B cell (primary cell): ENCODE data around the gene WDR33. TPM values are rescaled to one million over a fixed set of nuclear protein-coding genes. Genes with fewer than 3 reads are reported as not detected.

Experiments used
- ATAC-seq: fragments of 200-7000 bp; cut with Tn5 transposase; one replicate; pipeline ENCODE4 v1.10.0; 2021; ENCODE audit warnings: low read depth, mild to moderate bottlenecking, moderate number of reproducible peaks, moderate library complexity
- CTCF ChIA-PET: fragments of 350-600 bp; sonication (Branson Sonifier 250); formaldehyde crosslinking; loops from one replicate; lab custom pipeline; 2021; ENCODE audit warnings: antibody characterized with exemption, inconsistent platforms; lab: Charles Lee
- POLR2A ChIA-PET: fragments of 350-600 bp; sonication (Branson Sonifier 250); formaldehyde crosslinking; loops from one replicate; lab custom pipeline; 2021; ENCODE audit warnings: antibody characterized with exemption; lab: Charles Lee
- DNase-seq: peaks from one replicate; pipeline ENCODE4 v3.0.0; 2013
- H2AFZ ChIP-seq: 2 replicates; pipeline ENCODE4 v1.6.1; 2012; ENCODE audit warnings: mild to moderate bottlenecking, low read depth, low read length; ENCODE audit not compliant: insufficient read depth, poor library complexity, severe bottlenecking
- H3K27ac ChIP-seq, 2 donors: 1 replicate in 1 of 2; 2 replicates in 1 of 2; pipeline ENCODE4 v1.5.1; 2012 to 2013; ENCODE audit warnings: low read length in 2 of 2, mild to moderate bottlenecking in 2 of 2, moderate library complexity in 1 of 2
- H3K27me3 ChIP-seq, 4 experiments: fragments of 200-600 bp in 1 of 4; sonication (generic) in 1 of 4; replicated peaks in 1 of 4; 1 replicate in 2 of 4; 2 replicates in 2 of 4; pipeline versions ENCODE4 v1.6.1 to v1.7.0; 2013 to 2016; ENCODE audit warnings: low read length in 3 of 4, mild to moderate bottlenecking in 2 of 4, mixed read lengths in 1 of 4, moderate library complexity in 1 of 4; ENCODE audit not compliant: insufficient read depth in 4 of 4, control insufficient read depth in 3 of 4; ENCODE audit errors: control extremely low read depth in 1 of 4
- H3K36me3 ChIP-seq, 2 experiments: replicated peaks in 1 of 2; 1 replicate in 1 of 2; 2 replicates in 1 of 2; pipeline versions ENCODE4 v1.6.1 to v1.7.1; 2013; ENCODE audit warnings: low read length in 1 of 2; ENCODE audit not compliant: insufficient read depth in 2 of 2, control insufficient read depth in 1 of 2; ENCODE audit errors: control extremely low read depth in 1 of 2, extremely low read depth in 1 of 2
- H3K4me1 ChIP-seq, 2 donors: fragments of 200-600 bp in 1 of 2; sonication (generic) in 1 of 2; 1 replicate in 1 of 2; 2 replicates in 1 of 2; pipeline versions ENCODE4 v1.5.1 to v1.6.1; 2013 to 2017; ENCODE audit warnings: low read length in 2 of 2; ENCODE audit not compliant: control insufficient read depth in 2 of 2, insufficient read depth in 2 of 2
- H3K4me2 ChIP-seq: replicated peaks from 2 replicates; pipeline ENCODE3; 2012; ENCODE audit warnings: mild to moderate bottlenecking, low read depth, low read length; ENCODE audit not compliant: poor library complexity, severe bottlenecking
- H3K4me3 ChIP-seq, 5 experiments: fragments of 200-600 bp in 1 of 5; sonication (generic) in 1 of 5; 1 replicate in 3 of 5; 2 replicates in 2 of 5; pipeline versions ENCODE4 v1.5.1 to v1.7.0; 2011 to 2016; ENCODE audit warnings: low read length in 4 of 5, mild to moderate bottlenecking in 4 of 5, low read depth in 2 of 5, control low read depth in 1 of 5, moderate library complexity in 1 of 5; ENCODE audit not compliant: insufficient read depth in 1 of 5; ENCODE audit errors: control extremely low read depth in 1 of 5, extremely low read depth in 1 of 5
- H3K79me2 ChIP-seq: fragments of 200-600 bp; sonication (generic); one replicate; pipeline ENCODE4 v1.6.0; 2016; ENCODE audit warnings: low read length; ENCODE audit not compliant: control insufficient read depth, insufficient read depth
- H3K9ac ChIP-seq: fragments of 200-600 bp; sonication (generic); 2 replicates; pipeline ENCODE4 v1.6.1; 2017; ENCODE audit warnings: mild to moderate bottlenecking, low read length, moderate library complexity
- H3K9me3 ChIP-seq, 3 donors: one replicate each; pipeline versions ENCODE4 v1.6.1 to v1.7.1; 2013; ENCODE audit warnings: low read length in 2 of 3; ENCODE audit not compliant: control insufficient read depth in 2 of 3, insufficient read depth in 1 of 3; ENCODE audit errors: control extremely low read depth in 1 of 3
- H4K20me1 ChIP-seq: 2 replicates; pipeline ENCODE4 v1.6.0; 2012; ENCODE audit warnings: mild to moderate bottlenecking, low read length; ENCODE audit not compliant: insufficient read depth, control insufficient read depth, poor library complexity, severe bottlenecking
- H3K27ac Mint-ChIP-seq: one replicate; pipeline ENCODE4 v1.8.0; 2021; ENCODE audit warnings: mixed read lengths
- H3K27me3 Mint-ChIP-seq: one replicate; pipeline ENCODE4 v1.8.0; 2021; ENCODE audit warnings: mixed read lengths
- H3K4me1 Mint-ChIP-seq: one replicate; pipeline ENCODE4 v1.8.0; 2021; ENCODE audit warnings: mixed read lengths
- H3K4me3 Mint-ChIP-seq: one replicate; pipeline ENCODE4 v1.8.0; 2021; ENCODE audit warnings: mixed read lengths
- H3K9me3 Mint-ChIP-seq: one replicate; pipeline ENCODE4 v1.8.0; 2022; ENCODE audit warnings: mixed read lengths; ENCODE audit not compliant: insufficient read depth
- CTCF ChIP-seq: fragments of 200-600 bp; IDR thresholded peaks from one replicate; pipeline ENCODE4 v1.8.0; 2022; ENCODE audit warnings: antibody characterized with exemption, mild to moderate bottlenecking
- EZH2 ChIP-seq: IDR thresholded peaks from 2 replicates; pipeline ENCODE4 v1.6.1; 2012; ENCODE audit warnings: borderline replicate concordance, low read depth, mild to moderate bottlenecking, moderate library complexity, low read length; ENCODE audit not compliant: insufficient read depth, poor library complexity, severe bottlenecking
- WGBS: methylation state at CpG from one replicate; pipeline ENCODE4 v1.1.5; 2013; ENCODE audit warnings: missing lambda C conversion rate; ENCODE audit not compliant: insufficient coverage; 5-methylcytosine and 5-hydroxymethylcytosine counted together
- intact Hi-C: fragments of 100-400 bp; cut with micrococcal nuclease; formaldehyde crosslinking; loops from one replicate; pipeline ENCODE4 v1.10.0; 2022
- polyA plus RNA-seq: library from polyadenylated mRNA; depleted of rRNA; stranded (reverse); fragments of >200 nt; gene quantifications from 2 replicates; pipeline ENCODE4 v1.2.3, GENCODE V29; 2012
- total RNA-seq, 2 donors: library from RNA; stranded (reverse); fragments of 120-200 nt in 1 of 2; gene quantifications; 1 replicate in 1 of 2; 2 replicates in 1 of 2; pipeline versions ENCODE4 v1.2.3 to v1.2.4, GENCODE V29; 2013 to 2022

WDR33 gene
- total and polyA plus RNA-seq, 2 donors (not counting 1 experiment from before 2014, with no cell fraction given): 17.2 to 101 TPM

- Histone ChIP-seq H4K20me1 (peaks cover 1% of the 10 kb centered on the region), H3K27ac (no peak overlapping the region), H3K9ac (no peak overlapping the region), H3K79me2 (peaks cover 5% of the 10 kb centered on the region), H2AFZ (no peak overlapping the region), H3K9me3 (no peaks in the 10 kb centered on the region), H3K4me2 (no peak overlapping the region), H3K4me3 (no peak overlapping the region), H3K4me1 (peaks cover 12 to 21% of the 10 kb centered on the region in 2 donors), H3K36me3 (no peaks in the 10 kb centered on the region), H3K27me3 (no peaks in the 10 kb centered on the region)
- POLR2A ChIA-PET: interaction anchor here (0.5 kb wide), 2 partner anchors 10 to 303 kb away, joined by 4 to 7 read pairs; no protein-coding TSS in a partner anchor
- peaks cover 16% of the 10 kb centered on the region for H3K4me1 Mint-ChIP-seq
- H3K4me3 Mint-ChIP-seq: no peak overlapping the region
- H3K27ac Mint-ChIP-seq: no peak overlapping the region
- CTCF ChIA-PET: interaction anchor here (0.9 to 1.5 kb wide), 2 partner anchors 8 to 106 kb away, joined by 3 read pairs; no protein-coding TSS in a partner anchor
- no peak for DNase-seq
- intact Hi-C loops: no loop called here
- WGBS: over 99% methylated on average over 18 of the region's 21 CpGs
- TF ChIP-seq CTCF (no peak), EZH2 (no peak)
- H3K9me3 Mint-ChIP-seq: no peaks in the 10 kb centered on the region
- ATAC-seq: no peak
- H3K27me3 Mint-ChIP-seq: no peaks in the 10 kb centered on the region
Measured at GRCh38 chr2:127697482-127698180, 113.3 kb downstream of the WDR33 start.
